Activated naive CD8-positive, alpha-beta T cell (primary cell): ENCODE data around the gene LMAN2.
"Not testable (repeated sequence)": the region's sequence is repeated elsewhere in the genome, so short reads cannot be mapped to it uniquely, and the experiment has no call there.

Experiments used
- H3K27ac Mint-ChIP-seq: one replicate; pipeline ENCODE4 v1.8.0; 2021; ENCODE audit warnings: mixed read lengths
- H3K27me3 Mint-ChIP-seq: one replicate; pipeline ENCODE4 v1.8.0; 2021; ENCODE audit warnings: mixed read lengths
- H3K36me3 Mint-ChIP-seq: one replicate; pipeline ENCODE4 v1.8.0; 2021; ENCODE audit warnings: mixed read lengths
- H3K4me1 Mint-ChIP-seq: one replicate; pipeline ENCODE4 v1.8.0; 2021; ENCODE audit warnings: low read depth, mixed read lengths
- H3K4me3 Mint-ChIP-seq: one replicate; pipeline ENCODE4 v1.8.0; 2021; ENCODE audit warnings: mild to moderate bottlenecking, mixed read lengths
- H3K9me3 Mint-ChIP-seq: one replicate; pipeline ENCODE4 v1.8.0; 2021; ENCODE audit warnings: low read depth, mixed read lengths

Gene LMAN2

DNA sequence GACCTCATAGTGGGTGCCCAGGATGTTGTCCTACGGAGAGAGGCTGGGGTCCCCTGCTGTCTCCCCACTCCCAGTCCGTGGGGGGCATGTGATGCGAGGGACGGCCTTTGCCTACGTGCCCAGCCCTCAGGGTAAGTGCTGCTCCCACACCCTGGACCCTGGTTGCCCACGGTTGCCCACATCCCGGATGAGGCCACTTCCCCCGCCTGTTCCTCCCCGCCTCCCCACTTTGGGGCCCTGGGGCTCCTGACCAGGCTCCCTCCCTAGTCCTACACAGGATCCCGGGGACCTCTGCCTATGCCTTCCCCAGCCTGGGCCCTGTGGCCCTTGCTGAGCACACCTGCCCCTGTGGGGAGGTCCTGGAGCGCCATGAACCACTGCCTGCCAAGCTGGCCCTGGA is 34.3 kb upstream of the LMAN2 start:
- Mint-ChIP-seq H3K27ac (no peak overlapping the region), H3K27me3 (no peaks in the 10 kb centered on the region)

DNA sequence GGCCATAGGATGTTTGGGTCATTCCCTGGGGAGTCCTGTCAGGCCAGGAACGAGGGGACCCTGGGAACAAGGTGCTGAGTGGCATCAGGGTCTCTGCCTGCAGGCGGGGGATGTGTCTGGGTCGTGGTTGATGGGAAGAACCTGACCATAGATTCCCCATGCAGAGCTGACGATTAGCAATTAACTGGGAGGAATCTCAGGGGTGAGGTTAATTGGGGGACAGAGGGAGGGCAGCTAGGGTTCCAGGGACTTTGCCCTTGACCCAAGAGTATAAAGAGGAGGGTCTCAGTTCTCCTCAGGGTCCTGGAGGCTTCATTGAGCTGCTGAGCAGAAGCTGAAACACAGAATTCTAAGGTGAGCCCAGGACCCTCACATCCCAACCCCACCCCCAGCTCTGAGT is 32.7 kb upstream of the LMAN2 start, which contains the start of gene SLC34A1:
Gene SLC34A1 (plus strand): TSS at position 301 of the 400 bp plus-strand sequence. CDS start 1,308 bp downstream, outside the sequence.
- Mint-ChIP-seq H3K27ac (peak within 1 kb of the TSS; percentile 58), H3K9me3 (no peaks in the 10 kb centered on the region), H3K4me3 (no peak within 1 kb of the TSS), H3K27me3 (no peaks in the 10 kb centered on the region), H3K4me1 (peaks cover 40% of the 10 kb centered on the region), H3K36me3 (no peaks in the 10 kb centered on the region)

More for the DNA sequence above, 34.3 kb upstream of the LMAN2 start:
- Mint-ChIP-seq H3K36me3 (no peaks in the 10 kb centered on the region), H3K9me3 (no peaks in the 10 kb centered on the region), H3K4me3 (no peak overlapping the region), H3K4me1 (peaks cover 46% of the 10 kb centered on the region)

GRCh38 chr5:177383181-177383580 is 31.7 kb upstream of the LMAN2 start:
- no peaks in the 10 kb centered on the region for H3K9me3 Mint-ChIP-seq
- peak overlapping the region; percentile 58 for H3K27ac Mint-ChIP-seq
- H3K4me3 Mint-ChIP-seq: no peak overlapping the region
- no peaks in the 10 kb centered on the region for H3K27me3 Mint-ChIP-seq
- no peaks in the 10 kb centered on the region for H3K36me3 Mint-ChIP-seq
- H3K4me1 Mint-ChIP-seq: peaks cover 32% of the 10 kb centered on the region

GRCh38 chr5:177382423-177383029 is 31.1 kb upstream of the LMAN2 start:
- no peaks in the 10 kb centered on the region for H3K9me3 Mint-ChIP-seq
- no peaks in the 10 kb centered on the region for H3K36me3 Mint-ChIP-seq
- H3K27me3 Mint-ChIP-seq: no peaks in the 10 kb centered on the region
- H3K4me1 Mint-ChIP-seq: peaks cover 32% of the 10 kb centered on the region
- H3K4me3 Mint-ChIP-seq: no peak overlapping the region
- H3K27ac Mint-ChIP-seq: no peak overlapping the region

DNA sequence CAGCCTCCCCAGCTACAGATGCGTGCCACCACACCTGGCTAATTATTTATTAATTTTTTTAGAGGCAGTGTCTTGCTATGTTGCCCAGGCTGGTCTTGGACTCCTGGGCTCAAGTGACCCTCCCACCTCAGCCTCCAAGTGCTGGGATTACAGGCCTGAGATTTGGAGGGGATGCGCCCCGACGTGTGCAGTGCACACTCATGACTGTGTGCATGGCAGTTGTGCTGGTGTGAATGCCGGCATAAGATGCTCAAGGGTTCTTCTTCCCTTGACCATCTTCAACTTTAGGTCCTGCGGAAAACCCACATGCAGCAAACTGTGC is 29.3 kb upstream of the LMAN2 start:
- Mint-ChIP-seq H3K4me1 (peaks cover 38% of the 10 kb centered on the region), H3K27ac (no peak overlapping the region), H3K9me3 (no peaks in the 10 kb centered on the region), H3K36me3 (no peaks in the 10 kb centered on the region), H3K4me3 (no peak overlapping the region), H3K27me3 (no peaks in the 10 kb centered on the region)

GRCh38 chr5:177378884-177379883 is 27.7 kb upstream of the LMAN2 start:
- no peaks in the 10 kb centered on the region for H3K27me3 Mint-ChIP-seq
- H3K36me3 Mint-ChIP-seq: no peaks in the 10 kb centered on the region
- H3K4me3 Mint-ChIP-seq: no peak overlapping the region
- H3K9me3 Mint-ChIP-seq: no peaks in the 10 kb centered on the region
- peaks cover 42% of the 10 kb centered on the region for H3K4me1 Mint-ChIP-seq
- H3K27ac Mint-ChIP-seq: peak overlapping the region; percentile 24

- H3K27ac Mint-ChIP-seq: no peak overlapping the region
- peaks cover 50% of the 10 kb centered on the region for H3K4me1 Mint-ChIP-seq
- H3K4me3 Mint-ChIP-seq: no peak overlapping the region
Measured at GRCh38 chr5:177377851-177378776, 26.6 kb upstream of the LMAN2 start.

DNA sequence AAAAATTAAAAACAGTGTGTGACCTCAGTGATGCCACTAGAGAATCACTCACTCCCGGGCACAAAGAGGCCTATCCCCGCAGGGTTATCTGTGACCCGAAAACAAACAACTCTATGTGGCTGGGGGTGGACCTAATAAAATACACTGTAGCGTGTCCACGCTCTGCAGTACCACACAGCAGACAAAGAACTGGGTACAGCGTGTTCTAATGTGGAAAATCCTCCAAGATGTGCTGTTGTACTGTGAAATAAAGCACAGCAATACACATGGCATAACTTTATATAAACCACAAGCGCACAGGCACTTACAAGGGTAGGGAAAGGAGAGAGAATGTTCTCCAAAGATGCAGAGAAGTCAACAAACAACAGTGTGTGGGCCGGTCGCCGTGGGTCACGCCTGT is 24.6 kb upstream of the LMAN2 start:
- Mint-ChIP-seq H3K9me3 (no peaks in the 10 kb centered on the region), H3K4me3 (no peak overlapping the region), H3K4me1 (peaks cover 58% of the 10 kb centered on the region), H3K36me3 (no peaks in the 10 kb centered on the region), H3K27me3 (no peaks in the 10 kb centered on the region), H3K27ac (peak overlapping the region; percentile 41)

More at GRCh38 chr5:177377851-177378776, 26.6 kb upstream of the LMAN2 start:
- H3K27me3 Mint-ChIP-seq: no peaks in the 10 kb centered on the region
- no peaks in the 10 kb centered on the region for H3K9me3 Mint-ChIP-seq
- no peaks in the 10 kb centered on the region for H3K36me3 Mint-ChIP-seq

DNA sequence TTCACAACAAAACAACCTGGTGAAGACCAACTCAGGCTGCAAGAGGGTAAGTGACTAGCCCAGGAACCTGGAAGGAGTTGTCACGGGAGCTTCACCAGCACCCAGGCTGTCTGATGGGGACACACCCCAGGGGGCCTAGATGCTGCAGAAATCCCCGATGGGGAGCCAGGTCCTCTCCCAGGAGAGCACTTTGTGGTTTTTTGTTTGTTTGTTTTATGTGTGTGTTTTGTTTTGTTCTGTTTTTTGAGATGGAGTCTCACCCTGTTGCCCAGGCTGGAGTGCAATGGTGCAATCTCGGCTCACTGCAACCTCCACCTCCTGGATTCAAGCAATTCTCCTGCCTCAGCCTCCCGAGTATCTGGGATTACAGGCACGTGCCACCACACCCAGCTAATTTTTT is 24.0 kb upstream of the LMAN2 start:
- Mint-ChIP-seq H3K27ac (peak overlapping the region; percentile 66), H3K4me1 (peaks cover 58% of the 10 kb centered on the region)
- not testable (repeated sequence) for H3K36me3 Mint-ChIP-seq, H3K9me3 Mint-ChIP-seq, H3K4me3 Mint-ChIP-seq, H3K27me3 Mint-ChIP-seq

DNA sequence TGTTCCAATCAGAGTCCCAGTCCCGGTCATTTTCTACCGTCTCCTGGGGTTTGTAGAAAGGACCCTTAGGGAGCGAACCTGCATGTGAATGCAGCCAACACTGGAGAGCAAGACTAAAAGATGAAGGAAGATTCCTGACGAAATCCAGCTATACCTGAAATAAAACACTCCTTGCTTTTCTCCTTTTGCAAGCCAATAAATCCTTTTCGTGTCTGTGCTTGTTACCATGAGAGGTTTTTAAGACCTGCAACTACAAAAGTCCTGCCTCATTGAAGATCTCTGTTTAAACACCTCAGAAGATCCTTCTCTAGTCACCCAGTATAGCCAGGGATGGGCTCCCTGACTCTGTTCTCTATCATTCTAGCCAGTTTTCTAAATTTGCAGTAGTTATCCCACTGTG is 22.7 kb upstream of the LMAN2 start:
- Mint-ChIP-seq H3K27ac (peak overlapping the region; percentile 77), H3K9me3 (no peaks in the 10 kb centered on the region), H3K27me3 (no peaks in the 10 kb centered on the region), H3K4me3 (no peak overlapping the region), H3K36me3 (peaks cover 1% of the 10 kb centered on the region), H3K4me1 (peaks cover 58% of the 10 kb centered on the region)

DNA sequence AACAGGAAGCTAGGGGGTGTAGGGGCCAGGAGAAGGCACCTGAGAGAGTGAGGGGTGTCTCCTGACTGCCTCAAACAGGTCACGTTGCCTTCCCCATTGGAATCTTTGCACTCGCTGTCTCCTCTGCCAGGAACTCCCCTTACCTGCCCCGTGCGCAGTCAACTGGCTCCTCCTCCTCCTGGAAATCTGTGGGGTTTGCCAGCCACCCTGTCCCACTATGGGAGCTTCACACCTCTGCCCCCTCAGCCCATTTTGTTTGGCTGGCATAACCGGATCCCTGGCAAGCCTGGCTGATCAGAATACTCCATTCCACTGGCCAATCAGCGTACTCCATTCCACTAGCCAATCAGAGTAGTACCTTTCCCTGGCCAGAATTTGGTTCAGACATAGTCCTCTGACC is 22.3 kb upstream of the LMAN2 start:
- H3K4me1 Mint-ChIP-seq: peaks cover 59% of the 10 kb centered on the region

GRCh38 chr5:177372910-177373309 is 21.4 kb upstream of the LMAN2 start:
- Mint-ChIP-seq H3K27ac (peak overlapping the region; percentile 84), H3K4me1 (peaks cover 65% of the 10 kb centered on the region), H3K4me3 (peak overlapping the region; percentile 73)

More for the DNA sequence above, 22.3 kb upstream of the LMAN2 start:
- H3K4me3 Mint-ChIP-seq: no peak overlapping the region
- peak overlapping the region; percentile 77 for H3K27ac Mint-ChIP-seq
- no peaks in the 10 kb centered on the region for H3K27me3 Mint-ChIP-seq
- no peaks in the 10 kb centered on the region for H3K9me3 Mint-ChIP-seq
- H3K36me3 Mint-ChIP-seq: peaks cover 5% of the 10 kb centered on the region

GRCh38 chr5:177372034-177372896 is 20.8 kb upstream of the LMAN2 start:
- Mint-ChIP-seq H3K27me3 (no peaks in the 10 kb centered on the region), H3K4me1 (peaks cover 65% of the 10 kb centered on the region), H3K9me3 (no peaks in the 10 kb centered on the region), H3K27ac (peak overlapping the region; percentile 84), H3K4me3 (peak overlapping the region; percentile 73), H3K36me3 (peaks cover 8% of the 10 kb centered on the region)

More at GRCh38 chr5:177372910-177373309, 21.4 kb upstream of the LMAN2 start:
- Mint-ChIP-seq H3K27me3 (no peaks in the 10 kb centered on the region), H3K36me3 (peaks cover 8% of the 10 kb centered on the region), H3K9me3 (no peaks in the 10 kb centered on the region)
